ENCODE data around the gene OR6S1. TPM values are rescaled to one million over a fixed set of nuclear protein-coding genes. Genes with fewer than 3 reads are reported as not detected.

The OR6S1 gene
- total and polyA plus RNA-seq, 2 donors from 2014 or later: not detected

GRCh38 chr14:20591235-20591634 is 50.3 kb downstream of the OR6S1 start, which contains the start of gene RNASE12:
Gene RNASE12, minus strand, starts transcription at chr14:20591376. Its CDS starts 653 bp downstream, at chr14:20590723.
- H3K27me3 ChIP-seq (ENCODE audit: control insufficient read depth, insufficient read depth, low read length): no peaks in the 10 kb centered on the region
- DNase-seq: no peak
- FAIRE-seq: no peak
- H3K4me3 ChIP-seq (ENCODE audit: low read length in 3 of 3): no peak within 1 kb of the TSS
- no peak for TF ChIP-seq CTCF (IDR thresholded peaks at IDR 0.05; ENCODE audit: borderline replicate concordance, extremely low read depth, insufficient read depth)
- H3K9ac ChIP-seq (ENCODE audit: low read length in 3 of 3): no peak within 1 kb of the TSS
- H3K27ac ChIP-seq (ENCODE audit: low read depth in 2 of 2, low read length in 2 of 2): no peak within 1 kb of the TSS
- intact Hi-C loops (cut with DNase I): no loop called here
- no peaks in the 10 kb centered on the region for H3K9me3 ChIP-seq (ENCODE audit: control insufficient read depth in 2 of 3, insufficient read depth in 1 of 3, low read length in 3 of 3)
- H3K4me1 ChIP-seq (ENCODE audit: control insufficient read depth in 2 of 3, insufficient read depth in 2 of 3, low read depth in 1 of 3, low read length in 3 of 3): no peaks in the 10 kb centered on the region
- H3K36me3 ChIP-seq (ENCODE audit: control insufficient read depth in 2 of 3, insufficient read depth in 3 of 3, low read length in 3 of 3): no peaks in the 10 kb centered on the region

Other genes with a start within 250 kb of the OR6S1 start
- gene TEP1, start 228.2 kb downstream of the OR6S1 start, total RNA-seq: 45.2 TPM
- gene TEP1, start 228.2 kb downstream of the OR6S1 start, polyA plus RNA-seq (ENCODE audit: insufficient read depth, low read depth, low replicate concordance): 11.2 TPM
- gene KLHL33, start 205.5 kb downstream of the OR6S1 start, total RNA-seq: 0.72 TPM
- 0.24 TPM for gene KLHL33, start 205.5 kb downstream of the OR6S1 start, polyA plus RNA-seq (ENCODE audit: insufficient read depth, low read depth, low replicate concordance)
- 32.4 TPM for gene OSGEP, start 186.9 kb downstream of the OR6S1 start, total RNA-seq
- 30.3 TPM for gene OSGEP, start 186.9 kb downstream of the OR6S1 start, polyA plus RNA-seq (ENCODE audit: insufficient read depth, low read depth, low replicate concordance)
- 119 TPM for gene APEX1, start 186.5 kb downstream of the OR6S1 start, total RNA-seq
- gene APEX1, start 186.5 kb downstream of the OR6S1 start, polyA plus RNA-seq (ENCODE audit: insufficient read depth, low read depth, low replicate concordance): 109 TPM
- 35.7 TPM for gene PIP4P1, start 180.3 kb downstream of the OR6S1 start, total RNA-seq
- 33.3 TPM for gene PIP4P1, start 180.3 kb downstream of the OR6S1 start, polyA plus RNA-seq (ENCODE audit: insufficient read depth, low read depth, low replicate concordance)
- 80.7 TPM for gene PNP, start 172.3 kb downstream of the OR6S1 start, total RNA-seq
- gene PNP, start 172.3 kb downstream of the OR6S1 start, polyA plus RNA-seq (ENCODE audit: insufficient read depth, low read depth, low replicate concordance): 183 TPM
- 0.57 TPM for gene RNASE10, start 136.2 kb downstream of the OR6S1 start, total RNA-seq
- gene RNASE10, start 136.2 kb downstream of the OR6S1 start, polyA plus RNA-seq (ENCODE audit: insufficient read depth, low read depth, low replicate concordance): 0.69 TPM
- gene RNASE9, start 80.6 kb downstream of the OR6S1 start, total RNA-seq: not detected
- gene RNASE9, start 80.6 kb downstream of the OR6S1 start, polyA plus RNA-seq (ENCODE audit: insufficient read depth, low read depth, low replicate concordance): not detected
- gene RNASE11, start 53.7 kb downstream of the OR6S1 start, total RNA-seq: not detected
- gene RNASE11, start 53.7 kb downstream of the OR6S1 start, polyA plus RNA-seq (ENCODE audit: insufficient read depth, low read depth, low replicate concordance): not detected
- gene RNASE12, start 50.3 kb downstream of the OR6S1 start, total RNA-seq: not detected
- not detected for gene RNASE12, start 50.3 kb downstream of the OR6S1 start, polyA plus RNA-seq (ENCODE audit: insufficient read depth, low read depth, low replicate concordance)
- 22.8 TPM for gene RNASE4, start 42.9 kb upstream of the OR6S1 start, total RNA-seq
- gene RNASE4, start 42.9 kb upstream of the OR6S1 start, polyA plus RNA-seq (ENCODE audit: insufficient read depth, low read depth, low replicate concordance): 40.4 TPM
- 19.4 TPM for gene ANG, start 47.1 kb upstream of the OR6S1 start, total RNA-seq
- gene ANG, start 47.1 kb upstream of the OR6S1 start, polyA plus RNA-seq (ENCODE audit: insufficient read depth, low read depth, low replicate concordance): 24.5 TPM
- gene EDDM3A, start 104.2 kb upstream of the OR6S1 start, total RNA-seq: not detected
- gene EDDM3A, start 104.2 kb upstream of the OR6S1 start, polyA plus RNA-seq (ENCODE audit: insufficient read depth, low read depth, low replicate concordance): 1.8 TPM
- gene EDDM3B, start 126.7 kb upstream of the OR6S1 start, total RNA-seq: not detected
- not detected for gene EDDM3B, start 126.7 kb upstream of the OR6S1 start, polyA plus RNA-seq (ENCODE audit: insufficient read depth, low read depth, low replicate concordance)
- gene RNASE6, start 139.6 kb upstream of the OR6S1 start, total RNA-seq: 15.4 TPM
- 6.0 TPM for gene RNASE6, start 139.6 kb upstream of the OR6S1 start, polyA plus RNA-seq (ENCODE audit: insufficient read depth, low read depth, low replicate concordance)
- 201 TPM for gene RNASE1, start 161.2 kb upstream of the OR6S1 start, total RNA-seq
- 476 TPM for gene RNASE1, start 161.2 kb upstream of the OR6S1 start, polyA plus RNA-seq (ENCODE audit: insufficient read depth, low read depth, low replicate concordance)
- gene RNASE3, start 249.7 kb upstream of the OR6S1 start, total RNA-seq: 0.38 TPM
- gene RNASE3, start 249.7 kb upstream of the OR6S1 start, polyA plus RNA-seq (ENCODE audit: insufficient read depth, low read depth, low replicate concordance): not detected